ENCODE measurements around the gene HSPA12B.

DNA sequence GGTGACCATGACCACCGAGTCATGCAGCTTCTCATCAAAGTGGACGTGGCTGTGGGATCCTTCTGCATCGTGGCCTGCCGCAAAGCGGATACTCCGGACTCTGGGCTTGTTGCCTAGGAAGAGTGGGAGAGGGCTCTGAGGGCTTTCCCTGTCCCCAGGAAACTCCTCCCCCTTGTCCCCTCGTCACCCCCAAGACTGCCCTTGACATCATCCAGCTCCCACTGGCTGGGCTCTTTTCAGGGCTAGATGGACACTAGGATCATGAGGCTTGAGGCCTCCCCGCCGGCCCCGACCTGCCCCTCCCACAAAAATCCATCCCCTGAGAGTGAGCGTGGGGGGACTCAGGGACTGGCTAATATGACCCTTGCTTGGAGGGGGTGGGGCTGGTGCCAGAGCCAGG is 26.1 kb downstream of the HSPA12B start:
- TF ChIP-seq, protein P1, sequence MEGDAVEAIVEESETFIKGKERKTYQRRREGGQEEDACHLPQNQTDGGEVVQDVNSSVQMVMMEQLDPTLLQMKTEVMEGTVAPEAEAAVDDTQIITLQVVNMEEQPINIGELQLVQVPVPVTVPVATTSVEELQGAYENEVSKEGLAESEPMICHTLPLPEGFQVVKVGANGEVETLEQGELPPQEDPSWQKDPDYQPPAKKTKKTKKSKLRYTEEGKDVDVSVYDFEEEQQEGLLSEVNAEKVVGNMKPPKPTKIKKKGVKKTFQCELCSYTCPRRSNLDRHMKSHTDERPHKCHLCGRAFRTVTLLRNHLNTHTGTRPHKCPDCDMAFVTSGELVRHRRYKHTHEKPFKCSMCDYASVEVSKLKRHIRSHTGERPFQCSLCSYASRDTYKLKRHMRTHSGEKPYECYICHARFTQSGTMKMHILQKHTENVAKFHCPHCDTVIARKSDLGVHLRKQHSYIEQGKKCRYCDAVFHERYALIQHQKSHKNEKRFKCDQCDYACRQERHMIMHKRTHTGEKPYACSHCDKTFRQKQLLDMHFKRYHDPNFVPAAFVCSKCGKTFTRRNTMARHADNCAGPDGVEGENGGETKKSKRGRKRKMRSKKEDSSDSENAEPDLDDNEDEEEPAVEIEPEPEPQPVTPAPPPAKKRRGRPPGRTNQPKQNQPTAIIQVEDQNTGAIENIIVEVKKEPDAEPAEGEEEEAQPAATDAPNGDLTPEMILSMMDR (IDR thresholded peaks at IDR 0.05): no peak
- TF ChIP-seq POLR2A (IDR thresholded peaks at IDR 0.05): no peak

Data from testis (tissue), 2 donors.